GM12873 (cell line): ENCODE data around the gene ZNF30.

Experiments used
- CTCF ChIP-seq: IDR thresholded peaks from 2 replicates; pipeline ENCODE4 v1.5.1; 2012; ENCODE audit warnings: low read depth, mild to moderate bottlenecking, moderate library complexity, low read length, control low read depth; ENCODE audit not compliant: insufficient read depth; ENCODE audit errors: missing control alignments

Gene ZNF30

GRCh38 chr19:34972163-34972705, 45.5 kb downstream of the ZNF30 start:
- TF ChIP-seq CTCF = no peak

GRCh38 chr19:34974646-34975045, 47.9 kb downstream of the ZNF30 start:
- TF ChIP-seq CTCF = no peak

- no peak for TF ChIP-seq CTCF
Measured at GRCh38 chr19:34975056-34975455, 48.4 kb downstream of the ZNF30 start.

- no peak for TF ChIP-seq CTCF
Measured at GRCh38 chr19:34976611-34977010, 49.9 kb downstream of the ZNF30 start.

- TF ChIP-seq CTCF = no peak
Measured at GRCh38 chr19:34979819-34980640, 53.3 kb downstream of the ZNF30 start.

GRCh38 chr19:34982275-34982674, 55.6 kb downstream of the ZNF30 start:
- TF ChIP-seq CTCF = no peak

- no peak for TF ChIP-seq CTCF
Measured at GRCh38 chr19:34983786-34984185, 57.1 kb downstream of the ZNF30 start.
